Stimulated activated CD8-positive, alpha-beta memory T cell treated with anti-CD3 and anti-CD28 coated beads, Interleukin-2, amount 100 ng/mL, for 1 hour (primary cell): ENCODE results near the gene LCE2B.
"Not testable (repeated sequence)": the region's sequence is repeated elsewhere in the genome, so short reads cannot be mapped to it uniquely, and the experiment has no call there.

Source experiments
- DNase-seq, 2 donors: peaks; one replicate each; pipeline ENCODE4 v3.0.0-alpha.2; 2020; ENCODE audit warnings: low read depth in 2 of 2

Gene LCE2B, protein sequence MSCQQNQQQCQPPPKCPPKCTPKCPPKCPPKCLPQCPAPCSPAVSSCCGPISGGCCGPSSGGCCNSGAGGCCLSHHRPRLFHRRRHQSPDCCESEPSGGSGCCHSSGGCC

DNA sequence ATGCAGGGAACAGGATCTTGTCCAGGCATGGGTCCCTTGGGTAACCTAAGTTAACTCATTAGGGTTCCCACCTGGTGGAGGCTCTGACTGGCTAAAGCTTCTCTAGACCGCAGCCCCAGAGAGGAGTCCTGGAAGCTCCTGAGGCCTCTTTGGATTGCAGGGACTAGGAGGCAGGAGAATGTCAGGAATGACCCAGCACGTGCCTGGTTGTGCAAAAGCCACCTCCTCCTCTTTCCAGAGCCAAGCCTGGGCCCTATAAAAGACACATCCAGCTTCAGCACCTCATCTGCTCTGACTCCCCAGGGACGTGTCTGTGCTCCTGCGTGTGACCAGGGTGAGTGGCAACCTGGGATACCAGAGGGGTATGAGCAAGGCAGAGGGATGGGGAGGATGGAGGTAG lies at the start of gene LCE2B:
TSS of gene LCE2B (plus strand) at position 301 of the 400 bp plus-strand sequence. CDS start 721 bp downstream, outside the sequence.
- not testable (repeated sequence) for DNase-seq

DNA sequence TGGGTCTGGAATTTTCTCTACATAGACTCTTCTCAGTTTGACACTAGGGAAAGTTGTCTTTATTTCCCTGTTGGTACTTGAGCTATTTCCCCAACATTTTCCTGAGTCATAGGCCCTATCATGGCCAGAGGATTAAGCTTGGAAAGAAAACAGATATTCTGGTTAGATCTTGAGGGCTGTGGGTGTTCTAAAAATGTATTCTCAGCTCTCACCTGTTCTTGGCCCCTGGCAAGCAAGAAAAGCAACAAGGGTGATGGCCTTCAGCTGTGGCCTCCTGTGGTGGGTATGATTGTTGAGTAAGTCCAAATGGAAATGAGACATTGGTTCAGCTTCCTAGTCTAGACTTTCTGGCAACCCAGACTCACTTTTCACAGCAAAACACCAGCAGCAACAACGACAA lies 45.6 kb upstream of the LCE2B start:
- DNase-seq: no peak

DNA sequence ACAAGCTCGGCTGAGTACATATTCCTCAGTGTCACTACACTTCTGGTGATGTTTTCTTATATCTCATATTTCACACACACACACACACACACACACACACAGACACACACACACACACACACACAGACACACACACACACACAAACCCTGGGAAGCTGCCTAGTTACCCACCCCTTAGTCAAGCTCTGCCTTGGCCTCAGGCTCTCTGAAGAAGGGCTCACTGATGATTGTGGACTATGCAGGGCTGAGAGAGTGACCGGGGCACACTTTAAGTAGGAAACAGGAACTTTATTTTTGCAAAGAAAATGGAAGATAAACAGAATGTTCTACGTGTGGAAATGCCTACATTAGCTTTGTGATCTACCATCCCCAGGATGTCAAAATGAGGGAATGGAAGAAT lies 42.0 kb upstream of the LCE2B start:
- DNase-seq: no peak

DNA sequence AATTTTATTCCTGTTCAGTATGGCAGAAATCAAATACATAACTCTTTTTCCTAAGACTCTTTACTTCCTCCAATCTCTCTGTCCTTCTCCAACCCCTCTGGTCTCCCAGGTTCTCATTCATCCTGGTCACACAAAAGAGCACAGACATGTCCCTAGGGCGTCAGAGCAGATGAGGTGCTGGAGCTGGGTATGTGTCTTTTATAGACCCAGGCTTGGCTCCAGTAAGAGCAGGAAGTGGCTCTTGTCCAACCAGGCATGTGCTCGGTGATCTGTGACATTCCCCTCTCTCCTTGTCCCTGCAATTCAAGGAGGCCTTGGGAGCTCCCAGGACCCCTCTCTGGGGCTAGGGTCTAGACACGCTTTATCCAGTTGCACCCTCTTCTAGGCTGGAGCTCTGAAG lies 40.8 kb upstream of the LCE2B start:
- DNase-seq: no peak

DNA sequence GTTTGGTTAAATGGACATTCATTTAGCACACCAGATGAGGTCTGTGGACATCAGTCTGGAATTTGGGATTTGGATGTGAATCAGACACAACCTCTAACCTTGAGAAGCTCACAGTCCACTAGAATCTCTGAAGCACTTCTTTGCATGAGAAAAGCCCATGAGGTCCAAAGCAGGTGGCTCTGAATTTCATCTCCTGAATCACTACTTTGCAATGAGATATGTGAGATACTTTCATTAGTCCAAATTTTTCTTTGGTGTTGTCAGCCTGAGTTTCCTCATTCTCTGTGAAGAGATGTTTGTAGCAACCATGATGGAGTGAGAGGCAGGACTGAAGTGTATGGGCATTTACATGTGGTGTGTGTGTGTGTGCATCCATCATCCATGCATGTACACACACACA lies 39.3 kb upstream of the LCE2B start:
- no peak for DNase-seq

DNA sequence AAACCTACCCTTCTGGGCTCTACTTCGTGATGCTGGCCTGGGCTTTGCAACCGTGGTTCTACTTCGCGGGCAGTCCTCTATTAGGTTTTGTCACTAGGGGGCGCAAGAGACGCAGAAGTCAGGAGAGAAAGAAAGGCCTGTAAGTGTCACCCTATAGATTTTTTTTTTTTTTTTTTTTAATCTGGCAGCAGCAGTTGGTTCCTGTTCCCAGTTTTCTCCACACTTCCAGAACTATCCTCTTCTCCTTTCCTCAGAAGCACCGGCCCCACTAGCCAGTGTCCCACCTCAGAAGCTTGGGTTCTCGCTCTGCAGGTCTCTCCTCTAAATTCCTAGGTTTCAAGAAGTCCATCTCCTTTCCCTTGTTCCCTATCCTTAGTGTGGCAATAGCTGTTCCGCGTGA lies 31.8 kb upstream of the LCE2B start:
- peak in 1 of 2 donors; percentile 12 for DNase-seq

DNA sequence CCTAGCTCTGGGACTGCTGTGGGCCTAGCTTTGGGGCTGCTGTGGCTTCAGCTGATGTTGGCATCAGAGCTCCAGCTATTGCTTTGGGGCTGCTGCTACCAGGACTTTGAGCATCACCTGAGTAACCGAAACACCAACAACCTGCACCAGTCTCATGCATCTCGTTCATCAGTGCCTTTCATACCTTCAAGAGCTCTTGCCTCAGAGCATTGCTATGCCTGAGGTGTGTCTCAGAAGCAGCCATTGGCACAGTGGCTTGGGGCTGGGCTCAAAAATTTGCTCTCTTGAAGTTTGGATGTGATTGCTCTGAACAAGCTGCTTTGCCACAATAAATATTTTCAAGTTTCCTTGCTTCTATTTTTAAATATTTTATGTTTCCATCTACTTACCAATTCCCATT lies 29.5 kb upstream of the LCE2B start:
- no peak for DNase-seq

DNA sequence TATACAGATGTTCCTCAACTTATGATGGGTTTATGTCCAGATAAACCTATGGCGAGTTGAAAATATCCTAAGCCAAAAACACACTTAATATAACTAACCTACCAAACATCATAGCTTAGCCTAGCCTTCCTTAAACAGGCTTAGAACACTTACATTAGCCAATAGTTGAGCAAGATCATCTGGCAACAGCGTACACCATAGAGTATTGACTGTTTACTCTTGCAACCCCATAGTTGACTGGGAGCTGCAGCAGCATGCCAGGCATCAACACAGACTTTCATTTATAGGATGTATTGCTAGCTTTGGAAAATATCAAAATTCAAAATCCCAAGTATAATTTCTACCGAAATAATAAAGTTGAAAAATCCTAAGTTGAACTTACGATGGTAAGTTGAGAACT lies 28.2 kb upstream of the LCE2B start:
- DNase-seq: no peak

DNA sequence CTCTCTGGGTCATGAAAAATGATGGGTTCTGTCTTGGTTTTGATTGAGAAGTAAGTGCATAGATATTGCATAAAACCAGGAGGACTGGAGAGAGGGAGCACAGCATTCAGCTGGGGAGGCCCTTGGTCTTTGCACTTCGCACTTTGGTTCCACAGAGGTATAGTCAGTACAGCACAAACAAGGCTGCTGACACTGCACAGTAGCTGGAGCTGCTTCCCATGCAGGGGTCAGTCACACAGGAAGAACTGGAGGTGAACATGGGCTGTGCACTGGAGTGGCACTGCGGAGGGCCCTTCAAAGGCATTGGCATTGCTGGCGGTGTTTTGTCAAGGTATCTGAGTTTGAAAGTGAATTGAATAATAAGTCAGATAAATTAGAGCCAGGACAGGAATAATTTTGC lies 27.3 kb upstream of the LCE2B start:
- DNase-seq: no peak

DNA sequence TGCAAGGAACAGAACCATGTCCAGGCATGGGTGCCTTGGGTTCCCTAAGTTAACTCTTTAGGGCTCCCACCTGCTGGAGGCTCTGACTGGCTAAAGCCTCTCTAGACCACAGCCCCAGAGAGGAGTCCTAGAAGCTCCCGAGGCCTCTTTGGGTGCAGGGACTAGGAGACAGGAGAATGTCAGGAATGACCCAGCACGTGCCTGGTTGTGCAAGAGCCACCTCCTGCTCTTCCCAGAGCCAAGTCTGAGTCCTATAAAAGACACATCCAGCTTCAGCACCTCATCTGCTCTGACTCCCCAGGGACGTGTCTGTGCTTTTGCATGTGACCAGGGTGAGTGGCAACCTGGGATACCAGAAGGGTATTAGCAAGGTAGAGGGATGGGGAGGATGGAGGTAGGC lies 22.8 kb upstream of the LCE2B start, which contains the start of gene LCE2D:
TSS of gene LCE2D (plus strand) at position 283 of the 400 bp plus-strand sequence. CDS start 726 bp downstream, outside the sequence.
- DNase-seq: no peak

DNA sequence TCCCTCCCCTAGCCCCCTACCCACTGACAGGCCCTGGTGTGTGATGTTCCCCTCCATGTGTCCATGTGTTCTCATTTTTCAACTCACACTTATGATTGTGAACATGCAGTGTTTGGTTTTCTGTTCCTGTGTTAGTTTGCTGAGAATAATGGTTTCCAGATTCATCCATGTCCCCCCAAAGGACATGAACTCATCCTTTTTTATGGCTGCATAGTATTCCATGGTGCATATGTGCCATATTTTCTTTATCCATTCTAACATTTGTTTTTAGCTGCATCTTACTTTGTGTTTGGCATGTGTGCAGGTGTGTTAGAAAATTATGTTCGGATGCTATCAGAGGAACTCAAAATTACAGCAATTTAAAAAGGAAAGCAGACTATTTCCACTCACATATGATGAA lies 19.8 kb upstream of the LCE2B start:
- DNase-seq: not testable (repeated sequence)

DNA sequence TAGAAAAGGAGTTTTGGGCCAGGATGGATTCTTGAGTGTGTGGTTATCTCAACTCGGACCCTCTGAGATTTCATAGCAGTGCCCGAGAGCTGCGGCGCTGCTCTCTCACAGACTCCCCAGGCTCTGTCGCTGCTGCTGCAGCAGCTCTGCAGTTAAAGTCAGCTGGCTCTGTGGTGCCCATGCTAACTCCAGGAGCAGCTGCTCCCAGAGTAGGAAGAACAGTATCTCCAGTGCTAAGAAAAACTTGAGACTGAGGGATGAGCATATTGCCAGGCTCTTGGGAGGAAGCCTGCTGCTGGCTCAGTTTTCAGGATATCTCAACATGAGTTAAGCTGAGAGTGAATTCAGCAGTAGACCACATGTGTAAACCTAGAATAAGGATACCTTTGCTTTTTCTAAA lies 18.3 kb upstream of the LCE2B start:
- no peak for DNase-seq

DNA sequence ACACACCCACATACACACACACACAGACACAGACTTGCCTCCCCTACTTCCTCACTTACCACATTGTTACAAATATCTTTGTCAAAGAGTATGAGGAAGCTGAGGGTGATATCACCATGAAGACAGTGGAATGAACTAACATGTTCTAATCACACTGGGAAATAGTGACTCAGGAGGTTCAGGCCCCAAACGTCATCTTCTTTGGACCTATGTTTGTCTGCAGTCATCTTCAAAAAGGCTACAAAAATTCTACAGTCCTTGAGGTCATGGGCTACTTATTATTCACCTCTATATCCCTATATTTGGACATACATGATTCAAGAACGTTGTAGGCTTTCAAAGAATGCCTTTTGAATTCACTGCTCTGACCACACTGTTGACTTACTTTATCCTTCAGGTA lies 12.9 kb upstream of the LCE2B start:
- DNase-seq: no peak

DNA sequence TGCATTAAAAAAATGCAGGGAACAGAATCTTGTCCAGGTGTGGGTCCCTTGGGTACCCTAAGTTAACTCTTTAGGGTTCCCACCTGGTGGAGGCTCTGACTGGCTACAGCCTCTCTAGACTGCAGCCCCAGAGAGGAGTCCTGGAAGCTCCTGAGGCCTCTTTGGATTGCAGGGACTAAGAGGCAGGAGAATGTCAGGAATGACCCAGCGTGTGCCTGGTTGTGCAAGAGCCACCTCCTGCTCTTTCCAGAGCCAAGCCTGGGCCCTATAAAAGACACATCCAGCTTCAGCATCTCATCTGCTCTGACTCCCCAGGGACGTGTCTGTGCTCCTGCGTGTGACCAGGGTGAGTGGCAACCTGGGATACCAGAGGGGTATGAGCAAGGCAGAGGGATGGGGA lies 10.9 kb upstream of the LCE2B start, which contains the start of gene LCE2C:
TSS of gene LCE2C (plus strand) at position 297 of the 400 bp plus-strand sequence. CDS start 737 bp downstream, outside the sequence.
- DNase-seq: not testable (repeated sequence)

DNA sequence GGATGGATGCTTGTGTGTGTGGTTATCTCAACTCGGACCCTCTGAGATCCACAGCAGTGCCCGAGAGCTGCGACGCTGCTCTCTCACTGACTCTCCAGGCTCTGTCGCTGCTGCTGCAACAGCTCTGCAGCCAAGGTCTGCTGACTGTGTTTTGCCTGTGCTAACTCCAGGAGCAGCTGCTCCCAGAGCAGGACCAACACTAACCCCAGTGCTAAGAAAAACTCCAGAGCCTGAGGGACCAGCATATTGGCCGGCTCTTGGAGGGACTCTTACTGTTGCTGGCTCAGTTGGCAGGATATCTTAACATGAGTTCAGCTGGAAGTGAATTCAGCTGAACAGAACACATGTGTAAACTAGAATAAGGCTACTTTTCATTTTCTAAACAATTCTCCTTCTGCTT lies 6.5 kb upstream of the LCE2B start:
- no peak for DNase-seq

DNA sequence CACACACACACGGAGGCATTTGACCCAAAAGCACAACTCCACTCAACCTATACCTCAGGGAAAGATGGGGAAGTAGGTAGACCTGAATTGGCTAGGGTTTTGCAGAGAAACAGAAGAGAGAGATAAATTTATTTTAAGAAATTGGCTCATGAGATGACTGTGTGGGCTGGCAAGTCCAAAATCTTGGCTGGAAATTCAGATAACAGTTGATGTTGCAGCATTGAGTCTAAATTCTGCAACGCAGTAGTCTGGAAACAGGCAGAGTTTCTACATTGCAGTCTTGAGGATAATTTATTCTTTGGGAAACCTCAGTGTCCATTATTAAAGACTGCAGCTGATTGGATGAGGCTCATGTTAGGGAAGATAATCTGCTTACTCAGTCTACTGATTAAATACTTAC lies 4.3 kb upstream of the LCE2B start:
- no peak for DNase-seq

DNA sequence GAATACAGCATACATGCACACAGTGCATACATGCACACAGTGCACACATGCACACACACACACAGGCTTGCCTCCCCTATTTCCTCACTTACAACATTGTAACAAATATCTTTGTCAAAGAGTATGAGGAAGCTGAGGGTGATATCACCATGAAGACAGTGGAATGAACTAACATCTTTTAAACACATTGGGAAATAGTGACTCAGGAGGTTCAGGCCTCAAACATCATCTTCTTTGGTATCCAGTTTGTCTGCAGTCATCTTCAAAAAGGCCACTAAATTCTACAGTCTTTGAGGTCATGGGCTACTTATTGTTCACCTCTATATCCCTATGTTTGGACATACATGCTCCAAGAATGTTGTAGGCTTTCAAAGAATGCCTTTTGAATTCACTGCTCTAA lies 2.1 kb upstream of the LCE2B start:
- DNase-seq: no peak

DNA sequence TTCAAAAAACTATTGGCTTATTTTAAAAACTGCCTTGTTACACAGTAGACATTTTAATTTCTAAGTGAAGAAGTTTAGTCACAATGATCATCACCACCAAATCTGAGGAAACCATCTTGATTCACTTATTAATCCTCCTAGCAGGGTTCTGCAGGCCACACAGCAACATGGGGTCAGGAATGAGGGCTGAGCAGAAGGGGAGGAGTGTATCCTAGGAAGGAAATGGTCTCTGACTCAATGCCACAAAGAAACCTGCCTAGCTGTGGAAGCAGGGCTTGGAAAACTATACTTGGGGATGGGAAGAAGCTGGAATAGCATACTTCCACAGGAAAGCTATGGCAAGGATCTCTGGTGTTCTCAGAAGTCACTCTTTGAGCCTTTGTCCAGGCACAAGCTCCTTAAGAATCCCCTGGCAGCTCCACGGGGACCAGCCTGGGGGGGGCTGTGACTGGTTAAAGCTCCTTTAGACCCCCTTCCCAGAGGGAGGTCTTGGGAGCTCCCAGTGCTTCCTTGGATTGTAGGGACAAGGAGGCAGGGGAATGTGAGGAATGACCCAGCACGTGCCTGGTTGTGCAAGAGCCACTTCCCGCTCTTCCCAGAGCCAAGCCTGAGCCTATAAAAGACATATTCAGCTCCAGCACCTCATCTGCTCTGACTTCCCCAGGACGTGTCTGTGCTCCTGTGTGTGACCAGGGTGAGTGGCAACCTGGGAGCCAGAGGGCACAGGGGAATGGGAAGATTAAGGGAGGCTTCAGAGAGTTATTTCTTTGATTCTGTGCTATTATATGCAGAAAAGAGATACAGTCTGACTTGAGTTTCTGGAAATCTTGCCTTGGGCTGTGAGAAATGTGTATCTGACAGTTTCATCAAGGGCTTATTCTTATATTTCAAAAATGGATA lies 12.0 kb downstream of the LCE2B start, which contains the start of gene LCE2A:
TSS of gene LCE2A (plus strand) at position 645 of the 900 bp plus-strand sequence. CDS start 557 bp downstream, outside the sequence.
- no peak for DNase-seq

DNA sequence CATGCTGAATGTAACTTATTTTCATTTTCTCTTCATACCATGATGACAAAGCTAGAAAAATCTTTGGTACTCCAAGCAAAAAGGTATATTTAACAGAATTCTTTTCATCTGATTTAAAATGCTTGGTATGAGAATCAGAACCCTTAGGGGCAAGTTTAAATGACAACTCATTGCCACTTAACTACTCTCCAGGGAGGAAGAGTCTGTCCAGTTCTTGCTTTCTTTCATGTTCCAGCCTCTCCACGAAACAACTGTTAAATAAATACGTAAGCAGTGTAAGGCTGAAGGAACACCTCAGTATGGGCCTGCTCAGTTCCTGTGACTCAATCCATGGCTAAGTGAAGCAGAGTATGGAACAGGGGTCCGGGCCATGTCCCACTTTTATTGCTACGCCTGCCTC lies 13.8 kb downstream of the LCE2B start:
- no peak for DNase-seq

DNA sequence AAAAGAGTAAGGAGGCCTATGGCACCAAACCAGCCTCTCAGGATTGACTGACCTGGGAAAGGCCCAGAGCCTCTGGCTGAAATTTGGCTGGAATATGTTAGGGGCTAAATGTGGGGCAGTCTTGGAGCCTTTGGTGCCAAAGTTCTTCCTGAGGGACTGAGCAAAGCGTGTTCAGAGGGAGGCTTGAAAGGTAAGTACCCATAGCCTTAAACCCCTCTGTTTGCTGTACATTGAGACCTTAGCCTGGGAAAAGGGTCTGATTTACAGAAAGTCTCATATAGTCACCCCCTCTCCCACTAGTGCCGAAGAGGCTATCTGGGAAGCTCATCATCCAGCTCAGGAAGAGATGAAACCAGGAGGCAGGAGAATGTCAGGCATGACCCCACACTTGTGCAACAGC lies 21.9 kb downstream of the LCE2B start, which contains the start of gene LCE4A:
TSS of gene LCE4A (plus strand) at position 301 of the 400 bp plus-strand sequence. CDS start 916 bp downstream, outside the sequence.
- no peak for DNase-seq

DNA sequence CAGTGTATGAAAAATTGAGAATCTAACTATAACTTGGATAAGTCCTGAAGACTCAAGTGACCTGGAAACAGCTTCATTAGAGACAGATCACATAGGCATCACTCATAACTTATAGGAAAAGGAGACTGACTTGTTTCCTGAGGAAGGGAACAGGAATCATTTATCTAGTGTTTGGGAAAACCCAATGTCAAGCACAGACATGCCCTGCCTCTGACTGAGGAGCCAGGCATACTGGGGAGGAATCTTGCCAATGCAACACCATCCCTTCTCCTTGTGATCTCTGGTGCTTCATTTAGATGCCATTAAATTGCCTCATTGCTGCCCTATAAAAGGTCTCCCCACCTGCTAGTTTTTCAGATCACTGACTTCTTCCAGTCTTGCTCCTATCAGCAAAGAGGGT lies 32.3 kb downstream of the LCE2B start:
- no peak for DNase-seq

DNA sequence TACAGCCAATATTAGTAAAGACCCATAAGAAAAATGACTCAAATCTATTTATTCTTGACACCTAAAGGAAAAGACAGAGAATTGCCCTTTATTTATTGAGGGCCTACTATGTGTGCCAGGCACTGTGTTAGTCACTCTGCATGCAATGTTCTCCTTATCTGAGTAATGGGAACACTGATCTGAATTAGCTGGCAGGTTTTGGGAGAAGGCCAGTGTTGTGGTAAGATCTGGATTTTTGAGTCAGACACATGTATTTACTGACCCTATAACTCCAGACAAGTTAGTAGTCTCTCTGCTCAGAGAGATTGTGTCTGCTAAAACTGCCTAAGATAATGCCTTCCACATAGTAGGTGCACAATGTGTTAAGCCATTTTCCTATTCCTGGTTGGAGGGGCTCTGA lies 39.3 kb downstream of the LCE2B start:
- no peak for DNase-seq

DNA sequence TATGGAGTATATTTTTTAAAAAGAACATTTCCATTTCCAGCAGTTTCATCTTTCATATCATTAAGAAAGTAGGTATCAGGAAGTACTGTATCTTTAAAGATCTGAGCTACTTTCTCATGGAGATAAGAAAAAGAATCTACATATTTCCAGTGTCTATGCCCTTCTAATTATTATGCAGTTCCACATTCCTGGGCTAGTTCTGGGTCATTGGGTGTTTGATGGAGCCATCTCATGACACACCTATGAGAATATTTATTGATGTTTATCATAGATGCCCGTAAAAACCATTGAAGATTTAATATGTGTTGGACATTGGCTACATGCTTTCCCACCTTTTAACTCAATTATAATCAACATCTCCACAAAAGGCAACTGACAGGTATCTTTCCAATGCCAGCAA lies 43.1 kb downstream of the LCE2B start:
- DNase-seq: no peak
